Lung (tissue), 12 donors: ENCODE measurements around the gene DHX30. TPM values are rescaled to one million over a fixed set of nuclear protein-coding genes. Genes with fewer than 3 reads are reported as not detected.

Source experiments
- ATAC-seq: fragments of 200-7000 bp; cut with Tn5 transposase; one replicate; pipeline ENCODE4 v1.9.1; 2020; ENCODE audit warnings: moderate number of reproducible peaks; ENCODE audit not compliant: insufficient read depth, low FRiP score
- DNase-seq, 3 donors: peaks; one replicate each; pipeline ENCODE4 v3.0.0-alpha.2; 2013 to 2017
- H3K27ac ChIP-seq, 2 donors: one replicate each; pipeline ENCODE4 v1.5.1; 2013; ENCODE audit warnings: mild to moderate bottlenecking in 2 of 2, moderate library complexity in 2 of 2, control low read depth in 1 of 2, inconsistent platforms in 1 of 2, low read depth in 1 of 2, low read length in 1 of 2
- H3K27me3 ChIP-seq, 3 donors: one replicate each; pipeline ENCODE4 v1.5.1; 2013; ENCODE audit warnings: low read length in 2 of 3; ENCODE audit not compliant: control insufficient read depth in 3 of 3, insufficient read depth in 3 of 3
- H3K36me3 ChIP-seq, 4 donors: one replicate each; pipeline ENCODE4 v1.5.1; 2013; ENCODE audit warnings: low read length in 4 of 4, mild to moderate bottlenecking in 1 of 4, moderate library complexity in 1 of 4; ENCODE audit not compliant: control insufficient read depth in 4 of 4, insufficient read depth in 4 of 4
- H3K4me1 ChIP-seq, 5 donors: one replicate each; pipeline ENCODE4 v1.5.1; 2013; ENCODE audit warnings: low read length in 5 of 5, mild to moderate bottlenecking in 2 of 5, moderate library complexity in 1 of 5; ENCODE audit not compliant: control insufficient read depth in 5 of 5, insufficient read depth in 5 of 5
- H3K4me3 ChIP-seq: one replicate; pipeline ENCODE4 v1.5.1; 2013; ENCODE audit warnings: mild to moderate bottlenecking, control low read depth, moderate library complexity
- H3K9ac ChIP-seq, 2 donors: one replicate each; pipeline ENCODE4 v1.5.1; 2013; ENCODE audit warnings: low read length in 2 of 2, control low read depth in 1 of 2; ENCODE audit not compliant: insufficient read depth in 1 of 2
- H3K9me3 ChIP-seq, 4 donors: one replicate each; pipeline ENCODE4 v1.5.1; 2013; ENCODE audit warnings: low read length in 3 of 4, mild to moderate bottlenecking in 1 of 4, moderate library complexity in 1 of 4; ENCODE audit not compliant: control insufficient read depth in 4 of 4, insufficient read depth in 3 of 4
- WGBS, 2 donors: extraction: QIAGEN DNeasy Blood & Tissue Kit; methylation state at CpG; one replicate each; pipeline ENCODE4 v1.1.7; 2013; 5-methylcytosine and 5-hydroxymethylcytosine counted together
- polyA plus RNA-seq, 2 donors: library from polyadenylated mRNA; stranded (reverse); fragments of 200-250 nt; gene quantifications; one replicate each; pipeline ENCODE4 v1.2.1, GENCODE V29; 2013
- total RNA-seq, 2 donors: library from RNA; depleted of rRNA in 1 of 2; stranded (reverse); fragments of >200 nt in 1 of 2; gene quantifications; one replicate each; pipeline ENCODE4 v1.2.1, GENCODE V29; 2014 to 2021
- TF ChIP-seq, protein P1 (sequence below): IDR thresholded peaks from 2 replicates; pipeline ENCODE4 v1.5.1; 2012; ENCODE audit warnings: mild to moderate bottlenecking; ENCODE audit errors: control extremely low read depth, extremely low read depth
- donor health status: control.
- donor health status: control.
- donor health status: Bipolar disorder and iron deficiency.
- donor health status: healthy.
- donor health status: DM: yes; HTN: yes; CAD: no.

The DHX30 gene
- total and polyA plus RNA-seq, 4 donors, result 42.2 to 65.9 (median 53.8) TPM

GRCh38 chr3:47781685-47782445 lies 21.1 kb upstream of the DHX30 start, which contains the start of gene SMARCC1:
Gene SMARCC1, minus strand, starts transcription at chr3:47781893. Its CDS starts 96 bp downstream, at chr3:47781797.
- no peaks in the 10 kb centered on the region for H3K9me3 ChIP-seq
- H3K9ac ChIP-seq, result peak within 1 kb of the TSS; percentile 91 to 94
- H3K27ac ChIP-seq, result peak within 1 kb of the TSS; percentile 94 to 98
- ATAC-seq (peak; percentile 95), DNase-seq (peak; percentile 98 to 99 (median 99))
- TF ChIP-seq, protein P1, sequence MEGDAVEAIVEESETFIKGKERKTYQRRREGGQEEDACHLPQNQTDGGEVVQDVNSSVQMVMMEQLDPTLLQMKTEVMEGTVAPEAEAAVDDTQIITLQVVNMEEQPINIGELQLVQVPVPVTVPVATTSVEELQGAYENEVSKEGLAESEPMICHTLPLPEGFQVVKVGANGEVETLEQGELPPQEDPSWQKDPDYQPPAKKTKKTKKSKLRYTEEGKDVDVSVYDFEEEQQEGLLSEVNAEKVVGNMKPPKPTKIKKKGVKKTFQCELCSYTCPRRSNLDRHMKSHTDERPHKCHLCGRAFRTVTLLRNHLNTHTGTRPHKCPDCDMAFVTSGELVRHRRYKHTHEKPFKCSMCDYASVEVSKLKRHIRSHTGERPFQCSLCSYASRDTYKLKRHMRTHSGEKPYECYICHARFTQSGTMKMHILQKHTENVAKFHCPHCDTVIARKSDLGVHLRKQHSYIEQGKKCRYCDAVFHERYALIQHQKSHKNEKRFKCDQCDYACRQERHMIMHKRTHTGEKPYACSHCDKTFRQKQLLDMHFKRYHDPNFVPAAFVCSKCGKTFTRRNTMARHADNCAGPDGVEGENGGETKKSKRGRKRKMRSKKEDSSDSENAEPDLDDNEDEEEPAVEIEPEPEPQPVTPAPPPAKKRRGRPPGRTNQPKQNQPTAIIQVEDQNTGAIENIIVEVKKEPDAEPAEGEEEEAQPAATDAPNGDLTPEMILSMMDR, result no peak
- peak within 1 kb of the TSS; percentile 93 for H3K4me3 ChIP-seq
- no peaks in the 10 kb centered on the region for H3K36me3 ChIP-seq
- peaks cover 4 to 23% (median 7%) of the 10 kb centered on the region in 5 donors for H3K4me1 ChIP-seq
- no peaks in the 10 kb centered on the region for H3K27me3 ChIP-seq
- 1% methylated on average over 65 to 79 of the region's 79 CpGs for WGBS, 2 donors

- ATAC-seq, result no peak
Observed at GRCh38 chr3:47782446-47783308, 20.3 kb upstream of the DHX30 start.

DNA sequence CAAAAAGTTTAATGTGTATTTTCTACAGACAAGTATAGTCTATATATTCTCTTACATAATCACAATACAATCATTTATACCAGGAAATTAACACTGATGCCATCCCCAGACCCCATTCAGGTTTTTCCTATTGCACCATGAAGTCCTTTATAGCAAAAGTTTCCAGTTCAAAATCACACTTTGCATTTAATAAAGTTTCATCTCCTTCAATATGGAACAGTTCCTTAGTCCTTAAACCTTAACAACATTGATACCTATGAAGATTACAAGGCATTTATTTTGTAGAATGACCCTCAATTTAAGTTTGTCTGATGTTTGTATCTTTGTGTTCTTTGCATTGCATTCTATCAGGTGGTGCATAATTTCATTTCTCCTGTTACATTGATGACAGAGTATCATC lies 19.3 kb upstream of the DHX30 start:
- no peak for DNase-seq
- no peak for ATAC-seq
- H3K27ac ChIP-seq, result no peak overlapping the region

More at GRCh38 chr3:47782446-47783308, 20.3 kb upstream of the DHX30 start:
- Histone ChIP-seq H3K27me3 (no peaks in the 10 kb centered on the region), H3K9ac (peak overlapping the region; percentile 91 to 94), H3K27ac (peak overlapping the region; percentile 94 to 98), H3K4me3 (peak overlapping the region; percentile 72), H3K4me1 (peaks cover 4 to 23% (median 7%) of the 10 kb centered on the region in 5 donors), H3K9me3 (no peaks in the 10 kb centered on the region), H3K36me3 (no peaks in the 10 kb centered on the region)
- 61% methylated on average over 23 of the region's 23 CpGs for WGBS, 2 donors
- DNase-seq, result no peak
- TF ChIP-seq, protein P1, result no peak

More for the DNA sequence above, 19.3 kb upstream of the DHX30 start:
- H3K36me3 ChIP-seq, result no peaks in the 10 kb centered on the region
- peaks cover 0 to 23% (median 7%) of the 10 kb centered on the region in 5 donors for H3K4me1 ChIP-seq
- H3K27me3 ChIP-seq, result no peaks in the 10 kb centered on the region
- H3K9ac ChIP-seq, result no peak overlapping the region
- TF ChIP-seq, protein P1, result no peak
- H3K4me3 ChIP-seq, result no peak overlapping the region
- H3K9me3 ChIP-seq, result no peaks in the 10 kb centered on the region
